ENCODE measurements around the gene TTC5.

Gene TTC5

GRCh38 chr14:20305265-20306078, at the start of gene TTC5:
TSS of gene TTC5 (minus strand) at chr14:20305951. CDS start at chr14:20305937, 14 bp downstream.
- DNase-seq (ENCODE audit: low read depth) = peak; percentile 60
- peak within 1 kb of the TSS; percentile 72 for H3K4me3 ChIP-seq (ENCODE audit: control insufficient read depth, low read depth, low read length)
- TF ChIP-seq CTCF (IDR thresholded peaks at IDR 0.05; ENCODE audit: control insufficient read depth, insufficient read depth, low read depth, low read length, missing control alignments) = peak; percentile 96

DNA sequence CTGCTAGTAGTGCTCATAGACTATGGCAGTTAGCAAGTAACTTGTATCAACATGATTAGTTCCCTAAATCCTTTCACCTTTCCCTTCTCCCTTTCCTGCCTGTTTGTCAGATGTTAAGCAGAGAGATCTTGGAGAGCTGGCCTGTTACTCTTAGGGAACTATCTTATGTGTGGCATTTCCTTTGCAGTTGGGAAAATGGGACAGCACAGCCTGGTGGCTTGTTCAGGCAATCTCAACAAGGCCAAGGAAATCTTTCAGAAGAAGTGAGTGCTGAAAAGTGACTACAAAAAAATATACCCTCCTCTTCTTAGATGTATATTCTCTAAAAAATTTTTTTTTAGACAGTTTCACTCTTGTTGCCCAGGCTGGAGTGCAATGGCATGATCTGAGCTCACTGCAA, 45.1 kb upstream of the TTC5 start:
- no peak overlapping the region for H3K4me3 ChIP-seq (ENCODE audit: control insufficient read depth, low read depth, low read length)
- DNase-seq (ENCODE audit: low read depth) = no peak
- peak; percentile 28 for TF ChIP-seq CTCF (IDR thresholded peaks at IDR 0.05; ENCODE audit: control insufficient read depth, insufficient read depth, low read depth, low read length, missing control alignments)

DNA sequence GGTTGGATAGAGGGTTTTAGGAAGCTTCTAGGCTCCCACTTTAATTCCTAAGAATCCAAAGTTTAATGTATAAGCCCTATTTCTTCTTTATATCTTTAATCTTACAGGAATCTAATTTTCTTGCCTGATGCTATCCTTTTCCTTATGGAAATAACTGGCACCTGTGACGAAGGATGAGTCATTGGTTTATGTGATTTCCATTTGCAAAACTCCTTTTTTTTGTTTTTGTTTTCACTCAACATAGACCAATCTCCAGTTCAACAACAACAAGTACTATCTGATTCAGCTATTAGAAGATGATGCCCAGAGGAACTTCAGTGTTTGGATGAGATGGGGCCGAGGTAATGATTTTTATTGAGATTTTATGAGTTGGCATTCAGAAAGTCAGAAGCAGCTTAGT, 44.5 kb upstream of the TTC5 start:
- DNase-seq (ENCODE audit: low read depth) = no peak
- H3K4me3 ChIP-seq (ENCODE audit: control insufficient read depth, low read depth, low read length) = no peak overlapping the region
- TF ChIP-seq CTCF (IDR thresholded peaks at IDR 0.05; ENCODE audit: control insufficient read depth, insufficient read depth, low read depth, low read length, missing control alignments) = no peak

DNA sequence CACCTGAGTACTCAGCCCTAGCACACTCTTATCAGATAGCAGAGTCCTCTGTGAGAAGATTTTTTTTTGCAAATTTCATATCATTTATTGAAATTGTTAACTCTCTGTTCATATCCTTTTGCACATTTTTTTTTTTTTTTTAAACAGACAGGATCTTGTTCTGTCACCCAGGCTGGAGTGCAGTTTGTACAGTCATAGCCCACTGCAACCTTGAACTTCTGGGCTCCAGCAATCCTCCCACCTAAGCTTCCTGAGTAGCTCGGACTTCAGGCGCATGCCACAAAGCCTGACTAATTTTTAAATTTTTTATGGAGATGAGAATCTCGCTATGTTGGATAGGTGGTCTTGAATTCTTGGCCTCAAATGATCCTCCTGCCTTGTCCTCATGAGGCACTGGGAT, 42.0 kb upstream of the TTC5 start:
- no peak for TF ChIP-seq CTCF (IDR thresholded peaks at IDR 0.05; ENCODE audit: control insufficient read depth, insufficient read depth, low read depth, low read length, missing control alignments)
- H3K4me3 ChIP-seq (ENCODE audit: control insufficient read depth, low read depth, low read length) = no peak overlapping the region
- DNase-seq (ENCODE audit: low read depth) = no peak

GRCh38 chr14:20346713-20347112, 41.0 kb upstream of the TTC5 start:
- no peak overlapping the region for H3K4me3 ChIP-seq (ENCODE audit: control insufficient read depth, low read depth, low read length)
- DNase-seq (ENCODE audit: low read depth) = no peak
- TF ChIP-seq CTCF (IDR thresholded peaks at IDR 0.05; ENCODE audit: control insufficient read depth, insufficient read depth, low read depth, low read length, missing control alignments) = no peak

GRCh38 chr14:20345366-20345765, 39.6 kb upstream of the TTC5 start:
- no peak for TF ChIP-seq CTCF (IDR thresholded peaks at IDR 0.05; ENCODE audit: control insufficient read depth, insufficient read depth, low read depth, low read length, missing control alignments)
- no peak overlapping the region for H3K4me3 ChIP-seq (ENCODE audit: control insufficient read depth, low read depth, low read length)
- DNase-seq (ENCODE audit: low read depth) = no peak
